Measurements from ENCODE around the gene USH1C. TPM values are rescaled to one million over a fixed set of nuclear protein-coding genes. Genes with fewer than 3 reads are reported as not detected.

Gene USH1C
- total RNA-seq, 1 experiment from 2014 or later: 2.1 TPM

GRCh38 chr11:17552392-17553248 lies 8.4 kb upstream of the USH1C start:
- in situ Hi-C loops (cut with HindIII; ENCODE audit: low pct_unique_long_range_greater_than_20kb, low sequenced_read_pairs): no loop called here

DNA sequence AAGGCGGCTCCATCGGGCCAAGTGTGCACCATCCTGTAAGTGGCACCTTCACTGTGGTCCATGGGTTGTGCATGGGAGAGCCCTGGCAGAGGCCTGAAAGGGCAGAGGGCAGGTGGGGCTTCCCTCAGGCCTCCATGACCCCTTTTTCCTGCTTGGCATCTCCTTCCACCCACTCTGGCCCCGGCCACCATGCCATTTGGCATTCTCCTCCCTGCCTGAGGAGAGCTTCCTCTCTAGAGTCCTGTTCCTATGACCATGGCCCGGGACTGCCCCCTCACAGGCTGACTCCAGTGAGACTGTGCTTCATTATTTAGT lies 7.8 kb upstream of the USH1C start:
- in situ Hi-C loops (cut with HindIII; ENCODE audit: low pct_unique_long_range_greater_than_20kb, low sequenced_read_pairs): no loop called here
- no peak for DNase-seq (ENCODE audit: low read depth)

More at GRCh38 chr11:17552392-17553248, 8.4 kb upstream of the USH1C start:
- DNase-seq (ENCODE audit: low read depth): no peak

DNA sequence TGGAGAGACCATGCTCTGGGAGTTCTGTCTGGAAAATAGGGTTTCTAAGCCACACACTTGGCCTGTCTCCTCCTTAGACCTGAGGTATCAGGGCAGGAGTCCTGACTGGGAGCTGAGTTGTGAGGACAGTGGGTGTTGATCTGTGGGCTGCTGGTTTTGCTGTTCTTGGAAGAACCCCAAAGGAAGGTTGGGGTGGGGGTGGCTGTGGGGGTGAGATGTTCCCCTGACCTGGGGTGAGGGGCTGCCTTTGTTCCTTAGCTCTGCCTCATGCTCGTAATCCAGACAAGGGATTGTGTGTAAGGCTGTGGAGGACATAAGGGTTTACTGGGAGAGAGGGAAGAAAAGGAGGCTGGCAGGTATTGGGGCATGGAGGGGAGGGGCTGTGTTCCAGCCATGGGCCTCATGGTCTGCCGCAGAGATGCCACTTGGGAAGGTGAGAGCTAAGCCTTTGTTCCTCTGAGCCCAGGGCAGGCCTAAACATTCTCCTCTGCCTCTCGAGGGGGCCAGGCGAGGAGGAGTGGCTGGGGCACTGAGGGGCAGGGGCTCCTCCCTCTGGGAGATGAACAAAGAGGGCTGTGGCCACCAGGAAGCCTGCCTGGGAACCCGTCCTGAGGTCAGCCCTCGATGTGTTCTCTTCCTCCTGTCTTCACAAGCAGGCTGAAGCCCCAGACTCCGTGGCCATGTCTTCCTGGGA lies 7.3 kb upstream of the USH1C start:
- in situ Hi-C loops (cut with HindIII; ENCODE audit: low pct_unique_long_range_greater_than_20kb, low sequenced_read_pairs): no loop called here
- DNase-seq (ENCODE audit: low read depth): no peak

- in situ Hi-C loops (cut with HindIII; ENCODE audit: low pct_unique_long_range_greater_than_20kb, low sequenced_read_pairs): no loop called here
- DNase-seq (ENCODE audit: low read depth): no peak
Observed at GRCh38 chr11:17550450-17551346, 6.5 kb upstream of the USH1C start.

DNA sequence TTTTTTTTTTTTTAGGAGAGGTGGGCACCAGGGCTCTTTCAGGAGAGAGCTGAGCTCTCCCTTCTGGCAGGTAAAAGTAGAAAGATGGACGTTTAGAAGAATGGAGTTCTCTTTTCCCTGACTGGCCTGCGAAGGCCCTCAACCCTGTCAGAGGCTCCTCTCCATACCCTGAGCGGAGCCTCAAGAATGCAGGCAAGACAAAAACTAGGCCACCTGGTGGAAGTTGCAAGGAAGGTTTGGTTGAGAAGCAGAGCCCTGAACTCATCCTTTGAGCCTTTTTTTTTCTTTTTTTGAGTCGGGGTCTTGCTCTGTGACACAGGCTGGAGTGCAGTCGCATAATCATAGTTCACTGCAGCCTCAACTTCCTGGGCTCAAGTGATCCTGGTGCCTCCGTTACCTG lies 4.2 kb upstream of the USH1C start:
- DNase-seq (ENCODE audit: low read depth): no peak
- in situ Hi-C loops (cut with HindIII; ENCODE audit: low pct_unique_long_range_greater_than_20kb, low sequenced_read_pairs): no loop called here

DNA sequence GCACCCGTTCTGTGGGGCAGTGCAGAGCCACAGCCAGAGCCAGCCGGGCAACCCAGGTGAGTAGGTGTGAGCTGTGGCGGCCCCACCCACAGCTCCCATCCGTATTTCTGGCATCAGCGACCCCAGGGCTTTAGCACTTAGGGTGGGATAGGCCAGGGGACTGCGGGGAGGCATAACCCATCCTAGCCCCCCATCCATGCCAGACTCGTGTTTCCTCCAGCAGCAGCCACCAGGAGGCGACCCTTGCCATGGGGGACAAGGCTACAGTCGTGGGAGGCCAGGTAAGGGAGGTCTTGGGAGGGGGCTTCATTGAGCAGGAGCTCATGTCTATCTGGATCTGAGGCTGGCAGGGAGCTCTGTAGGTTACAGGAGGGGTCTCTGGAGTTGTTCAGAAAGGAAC lies 3.7 kb upstream of the USH1C start:
- in situ Hi-C loops (cut with HindIII; ENCODE audit: low pct_unique_long_range_greater_than_20kb, low sequenced_read_pairs): no loop called here
- DNase-seq (ENCODE audit: low read depth): no peak

DNA sequence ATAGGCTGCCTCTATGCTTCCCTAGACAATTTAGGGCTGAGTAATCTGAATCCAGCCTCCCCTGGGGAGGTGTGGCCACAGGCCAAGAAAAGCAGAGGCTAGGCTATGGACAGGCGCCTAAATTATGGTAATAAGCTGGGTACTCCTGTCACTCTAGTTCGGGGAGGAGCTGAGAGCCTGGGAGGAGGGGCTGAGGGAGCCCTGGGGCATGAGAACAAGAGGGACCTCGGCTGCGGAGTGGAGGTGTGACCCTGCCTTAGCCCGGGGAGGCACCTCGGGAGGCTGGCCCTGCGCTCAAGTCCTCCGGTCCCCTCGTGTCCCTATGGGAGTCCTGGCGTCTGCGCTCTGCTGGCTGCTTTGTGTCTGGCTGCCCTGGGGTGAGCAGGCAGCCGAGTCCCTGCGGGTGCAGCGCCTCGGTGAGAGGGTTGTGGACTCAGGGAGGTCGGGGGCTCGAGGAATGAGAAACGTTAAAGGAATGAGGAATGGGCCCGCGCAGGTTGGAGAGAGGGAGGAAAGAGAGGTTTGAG lies 2.9 kb upstream of the USH1C start, which contains the start of gene OTOG:
Gene OTOG (plus strand): TSS at position 209 of the 527 bp plus-strand sequence. CDS start 114 bp downstream, at position 323.
- in situ Hi-C loops (cut with HindIII; ENCODE audit: low pct_unique_long_range_greater_than_20kb, low sequenced_read_pairs): no loop called here
- DNase-seq (ENCODE audit: low read depth): no peak

- in situ Hi-C loops (cut with HindIII; ENCODE audit: low pct_unique_long_range_greater_than_20kb, low sequenced_read_pairs): no loop called here
- no peak for DNase-seq (ENCODE audit: low read depth)
Observed at GRCh38 chr11:17546240-17546639, 2.0 kb upstream of the USH1C start.

DNA sequence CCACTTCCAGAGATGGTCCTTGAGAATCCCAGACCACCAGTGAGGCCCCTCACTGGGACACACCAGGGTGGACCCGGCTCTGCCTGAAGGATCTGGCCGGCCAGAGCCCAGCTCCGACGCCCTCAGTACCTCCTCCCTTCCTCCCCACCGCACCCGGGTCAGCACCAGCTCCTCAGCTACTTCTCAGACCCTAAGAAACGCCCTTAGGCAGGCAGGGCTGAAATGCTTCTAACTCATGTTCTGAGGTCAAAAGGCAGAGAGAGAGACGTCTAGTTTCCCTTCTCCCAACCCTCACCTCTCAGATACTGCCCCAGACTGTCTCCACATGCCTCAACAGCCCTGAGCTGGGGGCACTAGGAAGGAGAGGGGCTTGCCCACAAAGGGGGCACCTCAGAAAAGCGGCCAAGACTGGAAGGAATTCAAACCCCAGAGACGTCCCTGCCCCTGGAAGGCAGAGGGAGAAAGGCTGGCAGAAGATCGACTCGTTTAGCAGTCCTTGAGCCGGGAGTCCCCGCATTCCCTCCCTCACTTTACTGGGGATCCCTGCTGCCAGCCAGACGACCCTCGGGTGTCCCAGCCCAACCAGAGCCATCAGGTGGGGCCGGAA lies 539 bp downstream of the USH1C start:
- in situ Hi-C loops (cut with HindIII; ENCODE audit: low pct_unique_long_range_greater_than_20kb, low sequenced_read_pairs): no loop called here
- no peak for DNase-seq (ENCODE audit: low read depth)

GRCh38 chr11:17543041-17543440 lies 1.2 kb downstream of the USH1C start:
- in situ Hi-C loops (cut with HindIII; ENCODE audit: low pct_unique_long_range_greater_than_20kb, low sequenced_read_pairs): no loop called here
- no peak for DNase-seq (ENCODE audit: low read depth)

- in situ Hi-C loops (cut with HindIII; ENCODE audit: low pct_unique_long_range_greater_than_20kb, low sequenced_read_pairs): no loop called here
- DNase-seq (ENCODE audit: low read depth): peak; percentile 19
Observed at GRCh38 chr11:17542249-17542648, 2.0 kb downstream of the USH1C start.

GRCh38 chr11:17541330-17541885 lies 2.8 kb downstream of the USH1C start:
- in situ Hi-C loops (cut with HindIII; ENCODE audit: low pct_unique_long_range_greater_than_20kb, low sequenced_read_pairs): no loop called here
- DNase-seq (ENCODE audit: low read depth): peak; percentile 7

GRCh38 chr11:17540807-17541206 lies 3.4 kb downstream of the USH1C start:
- in situ Hi-C loops (cut with HindIII; ENCODE audit: low pct_unique_long_range_greater_than_20kb, low sequenced_read_pairs): no loop called here
- no peak for DNase-seq (ENCODE audit: low read depth)

GRCh38 chr11:17538731-17539130 lies 5.5 kb downstream of the USH1C start:
- in situ Hi-C loops (cut with HindIII; ENCODE audit: low pct_unique_long_range_greater_than_20kb, low sequenced_read_pairs): no loop called here
- DNase-seq (ENCODE audit: low read depth): no peak

- DNase-seq (ENCODE audit: low read depth): no peak
- in situ Hi-C loops (cut with HindIII; ENCODE audit: low pct_unique_long_range_greater_than_20kb, low sequenced_read_pairs): no loop called here
Observed at GRCh38 chr11:17538054-17538453, 6.2 kb downstream of the USH1C start.

DNA sequence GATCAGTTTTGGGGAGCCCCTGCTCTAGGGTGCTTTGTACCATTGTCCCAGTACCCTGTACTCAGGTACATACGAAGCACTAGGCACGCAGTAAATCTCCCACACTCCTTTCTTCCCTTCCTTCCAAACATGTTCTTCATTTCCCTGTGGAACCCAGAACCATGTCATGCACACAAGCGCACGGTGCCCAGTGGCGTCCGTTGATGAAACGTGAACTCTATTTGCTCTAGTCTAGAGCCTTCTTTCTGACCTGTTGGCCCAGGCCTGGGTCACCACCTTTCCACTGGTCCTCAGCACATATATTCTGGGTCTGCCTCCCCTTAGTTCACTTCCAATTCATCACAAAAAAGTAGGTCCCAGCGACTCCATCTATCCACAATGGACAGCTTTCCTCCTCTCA lies 7.0 kb downstream of the USH1C start:
- DNase-seq (ENCODE audit: low read depth): no peak
- in situ Hi-C loops (cut with HindIII; ENCODE audit: low pct_unique_long_range_greater_than_20kb, low sequenced_read_pairs): no loop called here

DNA sequence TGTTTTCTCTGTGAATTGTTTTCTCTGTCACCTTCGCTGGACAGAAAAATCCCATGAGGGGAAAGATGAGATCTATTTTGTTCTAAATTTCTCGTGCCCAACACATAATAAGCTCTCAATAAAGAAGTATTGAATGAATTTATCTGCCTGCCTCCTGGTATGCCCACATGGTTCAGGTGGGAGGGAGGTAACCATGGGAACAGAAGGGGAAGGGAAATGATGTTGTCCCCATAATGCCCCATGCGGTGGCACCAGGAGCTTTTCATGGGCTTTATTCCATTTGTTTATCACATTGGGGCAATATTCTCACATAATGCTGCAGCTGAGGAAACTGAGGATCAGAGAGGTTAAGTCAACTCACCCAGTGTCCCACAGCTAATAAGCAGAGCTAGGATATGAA lies 8.7 kb downstream of the USH1C start:
- in situ Hi-C loops (cut with HindIII; ENCODE audit: low pct_unique_long_range_greater_than_20kb, low sequenced_read_pairs): no loop called here
- DNase-seq (ENCODE audit: low read depth): no peak

All from Caki2 (cell line).